Panc1 (cell line): Measurements from ENCODE around the gene FBXO22. TPM values are rescaled to one million over a fixed set of nuclear protein-coding genes. Genes with fewer than 3 reads are reported as not detected.
"Not testable (repeated sequence)": the region's sequence is repeated elsewhere in the genome, so short reads cannot be mapped to it uniquely, and the experiment has no call there.

Experiments used
- ATAC-seq: fragments of 200-7000 bp; cut with Tn5 transposase; 2 replicates; pipeline ENCODE4 v1.9.1; 2020; ENCODE audit warnings: mild to moderate bottlenecking, moderate library complexity
- BruUV-seq: library from RNA; stranded (reverse); fragments of 400-500 nt; replicated peaks from 2 replicates; lab custom pipeline; 2021; lab: Mats Ljungman, UMichigan
- CTCF ChIA-PET: fragments of 300-600 bp; sonication (Branson Sonifier 250); formaldehyde crosslinking; loops from one replicate; lab custom pipeline; 2022; ENCODE audit warnings: antibody characterized with exemption; lab: Charles Lee
- POLR2A ChIA-PET: fragments of 300-600 bp; sonication (Branson Sonifier 250); formaldehyde crosslinking; loops from one replicate; lab custom pipeline; 2022; ENCODE audit warnings: antibody characterized with exemption; lab: Charles Lee
- DNase-seq: peaks from one replicate; pipeline ENCODE4 v3.0.0-alpha.2; 2010; ENCODE audit warnings: low read depth, low spot score
- H3K27ac ChIP-seq: 2 replicates; pipeline ENCODE4 v1.5.1; 2011; ENCODE audit warnings: mild to moderate bottlenecking, low read length, inconsistent platforms
- H3K27me3 ChIP-seq: fragments of 200-500 bp; sonication (Bioruptor generic); 2 replicates; pipeline ENCODE4 v1.6.0; 2014; ENCODE audit warnings: low read length, inconsistent platforms; ENCODE audit not compliant: control insufficient read depth, insufficient read depth
- H3K36me3 ChIP-seq: fragments of 200-500 bp; sonication (Bioruptor generic); 2 replicates; pipeline ENCODE4 v1.5.1; 2014; ENCODE audit warnings: inconsistent platforms, mild to moderate bottlenecking, low read length, moderate library complexity; ENCODE audit not compliant: control insufficient read depth, insufficient read depth
- H3K4me1 ChIP-seq: 2 replicates; pipeline ENCODE4 v1.5.1; 2011; ENCODE audit warnings: inconsistent platforms, mild to moderate bottlenecking, low read length, moderate library complexity; ENCODE audit not compliant: control insufficient read depth, insufficient read depth
- H3K4me3 ChIP-seq, 2 experiments: 2 replicates each; pipeline ENCODE4 v1.5.1; 2011 to 2012; ENCODE audit warnings: low read depth in 2 of 2, low read length in 2 of 2, mild to moderate bottlenecking in 2 of 2, inconsistent platforms in 1 of 2, moderate library complexity in 1 of 2
- H3K9me3 ChIP-seq: fragments of 200-500 bp; sonication (Bioruptor generic); 2 replicates; pipeline ENCODE4 v1.5.1; 2014; ENCODE audit warnings: low read depth, mild to moderate bottlenecking, inconsistent platforms, low read length, moderate library complexity; ENCODE audit not compliant: control insufficient read depth, insufficient read depth
- POLR2AphosphoS5 ChIP-seq: IDR thresholded peaks from 2 replicates; pipeline ENCODE4 v1.6.1; 2012; ENCODE audit warnings: mild to moderate bottlenecking, low read depth, low read length, moderate library complexity
- SIN3A ChIP-seq: IDR thresholded peaks from 2 replicates; pipeline ENCODE4 v1.6.1; 2012; ENCODE audit warnings: low read depth, mild to moderate bottlenecking, low read length, moderate library complexity, borderline replicate concordance; ENCODE audit not compliant: insufficient read depth
- TCF7L2 ChIP-seq: IDR thresholded peaks from 2 replicates; pipeline ENCODE4 v1.6.1; 2011; ENCODE audit warnings: mild to moderate bottlenecking, low read depth, low read length, inconsistent platforms
- in situ Hi-C: cut with HindIII; loops from 2 replicates; pipeline ENCODE4 v1.10.0; 2016; ENCODE audit warnings: low sequenced_read_pairs, low pct_unique_long_range_greater_than_20kb
- intact Hi-C: fragments of 100-400 bp; cut with micrococcal nuclease; formaldehyde crosslinking; loops from one replicate; pipeline ENCODE4 v1.10.0; 2022; ENCODE audit not compliant: unreplicated experiment
- total RNA-seq: library from RNA; stranded (reverse); gene quantifications from one replicate; pipeline ENCODE4 v1.2.1, GENCODE V29; 2021; ENCODE audit not compliant: unreplicated experiment
- TF ChIP-seq, protein P1 (sequence below), 2 experiments: IDR thresholded peaks; 2 replicates each; pipeline ENCODE4 v1.6.1; 2011 to 2012; ENCODE audit warnings: low read depth in 2 of 2, control low read depth in 1 of 2, low read length in 1 of 2, mild to moderate bottlenecking in 1 of 2, moderate library complexity in 1 of 2; ENCODE audit not compliant: insufficient read depth in 1 of 2
- TF ChIP-seq, protein P2 (sequence below): fragments of 450-650 bp; IDR thresholded peaks from 2 replicates; pipeline ENCODE4 v1.5.1; 2017; ENCODE audit warnings: mild to moderate bottlenecking

The FBXO22 gene
- total RNA-seq, 1 experiment from 2014 or later = 65.9 TPM

DNA sequence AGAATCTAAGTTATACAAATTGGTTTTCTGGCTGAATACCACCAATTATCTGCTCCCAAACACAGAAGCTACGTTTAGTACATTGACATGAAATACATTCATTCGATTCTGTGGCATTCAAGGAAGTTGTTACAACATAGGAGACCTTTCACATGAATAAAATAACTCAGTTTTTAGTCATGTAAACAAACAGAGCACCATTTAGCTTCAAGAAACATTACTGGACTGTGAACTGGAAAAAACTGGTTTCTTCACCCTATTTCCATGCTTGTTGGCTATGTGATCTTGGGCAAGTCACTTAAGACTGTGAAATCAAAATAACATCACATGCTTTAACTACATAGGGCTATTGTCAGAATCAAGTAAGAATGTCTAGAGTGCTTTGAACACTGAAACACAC, 62.4 kb downstream of the FBXO22 start:
- H3K4me3 ChIP-seq = no peak overlapping the region
- no peak overlapping the region for H3K27ac ChIP-seq
- H3K9me3 ChIP-seq = 0 out of 2 replicates have a peak, but pooled peaks cover 3% of the 10 kb centered on the region
- ChIA-PET CTCF (no interaction called here), POLR2A (no interaction called here)
- ATAC-seq (no peak), DNase-seq (no peak)
- BruUV-seq = no TSS peak
- TF ChIP-seq POLR2AphosphoS5 (no peak), SIN3A (no peak), TCF7L2 (no peak)
- TF ChIP-seq, protein P1, sequence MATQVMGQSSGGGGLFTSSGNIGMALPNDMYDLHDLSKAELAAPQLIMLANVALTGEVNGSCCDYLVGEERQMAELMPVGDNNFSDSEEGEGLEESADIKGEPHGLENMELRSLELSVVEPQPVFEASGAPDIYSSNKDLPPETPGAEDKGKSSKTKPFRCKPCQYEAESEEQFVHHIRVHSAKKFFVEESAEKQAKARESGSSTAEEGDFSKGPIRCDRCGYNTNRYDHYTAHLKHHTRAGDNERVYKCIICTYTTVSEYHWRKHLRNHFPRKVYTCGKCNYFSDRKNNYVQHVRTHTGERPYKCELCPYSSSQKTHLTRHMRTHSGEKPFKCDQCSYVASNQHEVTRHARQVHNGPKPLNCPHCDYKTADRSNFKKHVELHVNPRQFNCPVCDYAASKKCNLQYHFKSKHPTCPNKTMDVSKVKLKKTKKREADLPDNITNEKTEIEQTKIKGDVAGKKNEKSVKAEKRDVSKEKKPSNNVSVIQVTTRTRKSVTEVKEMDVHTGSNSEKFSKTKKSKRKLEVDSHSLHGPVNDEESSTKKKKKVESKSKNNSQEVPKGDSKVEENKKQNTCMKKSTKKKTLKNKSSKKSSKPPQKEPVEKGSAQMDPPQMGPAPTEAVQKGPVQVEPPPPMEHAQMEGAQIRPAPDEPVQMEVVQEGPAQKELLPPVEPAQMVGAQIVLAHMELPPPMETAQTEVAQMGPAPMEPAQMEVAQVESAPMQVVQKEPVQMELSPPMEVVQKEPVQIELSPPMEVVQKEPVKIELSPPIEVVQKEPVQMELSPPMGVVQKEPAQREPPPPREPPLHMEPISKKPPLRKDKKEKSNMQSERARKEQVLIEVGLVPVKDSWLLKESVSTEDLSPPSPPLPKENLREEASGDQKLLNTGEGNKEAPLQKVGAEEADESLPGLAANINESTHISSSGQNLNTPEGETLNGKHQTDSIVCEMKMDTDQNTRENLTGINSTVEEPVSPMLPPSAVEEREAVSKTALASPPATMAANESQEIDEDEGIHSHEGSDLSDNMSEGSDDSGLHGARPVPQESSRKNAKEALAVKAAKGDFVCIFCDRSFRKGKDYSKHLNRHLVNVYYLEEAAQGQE (IDR thresholded peaks at IDR 0.05; ENCODE audit: insufficient read depth in 1 of 2, low read depth in 2 of 2, low read length in 1 of 2) = no peak
- TF ChIP-seq, protein P2, sequence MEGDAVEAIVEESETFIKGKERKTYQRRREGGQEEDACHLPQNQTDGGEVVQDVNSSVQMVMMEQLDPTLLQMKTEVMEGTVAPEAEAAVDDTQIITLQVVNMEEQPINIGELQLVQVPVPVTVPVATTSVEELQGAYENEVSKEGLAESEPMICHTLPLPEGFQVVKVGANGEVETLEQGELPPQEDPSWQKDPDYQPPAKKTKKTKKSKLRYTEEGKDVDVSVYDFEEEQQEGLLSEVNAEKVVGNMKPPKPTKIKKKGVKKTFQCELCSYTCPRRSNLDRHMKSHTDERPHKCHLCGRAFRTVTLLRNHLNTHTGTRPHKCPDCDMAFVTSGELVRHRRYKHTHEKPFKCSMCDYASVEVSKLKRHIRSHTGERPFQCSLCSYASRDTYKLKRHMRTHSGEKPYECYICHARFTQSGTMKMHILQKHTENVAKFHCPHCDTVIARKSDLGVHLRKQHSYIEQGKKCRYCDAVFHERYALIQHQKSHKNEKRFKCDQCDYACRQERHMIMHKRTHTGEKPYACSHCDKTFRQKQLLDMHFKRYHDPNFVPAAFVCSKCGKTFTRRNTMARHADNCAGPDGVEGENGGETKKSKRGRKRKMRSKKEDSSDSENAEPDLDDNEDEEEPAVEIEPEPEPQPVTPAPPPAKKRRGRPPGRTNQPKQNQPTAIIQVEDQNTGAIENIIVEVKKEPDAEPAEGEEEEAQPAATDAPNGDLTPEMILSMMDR = no peak
- intact Hi-C loops = no loop called here
- H3K36me3 ChIP-seq = no peaks in the 10 kb centered on the region
- peaks cover 7% of the 10 kb centered on the region; the same call in 1 of the 2 replicates for H3K4me1 ChIP-seq
- in situ Hi-C loops = no loop called here
- no peaks in the 10 kb centered on the region; the same call in 1 of the 2 replicates for H3K27me3 ChIP-seq

DNA sequence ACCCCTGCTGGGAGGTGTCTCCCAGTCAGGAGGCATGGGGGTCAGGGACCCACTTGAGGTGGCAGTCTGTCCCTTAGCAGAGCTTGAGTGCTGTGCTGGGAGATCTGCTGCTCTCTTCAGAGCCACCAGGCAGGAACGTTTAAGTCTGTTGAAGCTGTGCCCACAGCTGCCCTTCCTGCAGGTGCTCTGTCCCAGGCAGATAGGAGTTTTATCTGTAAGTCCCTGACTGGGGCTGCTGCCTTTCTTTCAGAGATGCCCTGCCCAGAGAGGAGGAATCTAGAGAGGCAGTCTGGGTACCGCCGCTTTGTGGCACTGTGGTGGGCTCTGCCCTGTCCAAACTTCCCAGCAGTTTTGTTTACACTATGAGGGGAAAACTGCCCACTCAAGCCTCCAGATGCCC, 73.1 kb downstream of the FBXO22 start:
- in situ Hi-C loops, DNase-seq, H3K9me3 ChIP-seq, CTCF ChIA-PET, BruUV-seq, intact Hi-C loops, ATAC-seq, H3K4me3 ChIP-seq, H3K36me3 ChIP-seq, POLR2A ChIA-PET, H3K4me1 ChIP-seq, H3K27ac ChIP-seq: not testable (repeated sequence)
- H3K27me3 ChIP-seq = peaks cover 13% of the 10 kb centered on the region

DNA sequence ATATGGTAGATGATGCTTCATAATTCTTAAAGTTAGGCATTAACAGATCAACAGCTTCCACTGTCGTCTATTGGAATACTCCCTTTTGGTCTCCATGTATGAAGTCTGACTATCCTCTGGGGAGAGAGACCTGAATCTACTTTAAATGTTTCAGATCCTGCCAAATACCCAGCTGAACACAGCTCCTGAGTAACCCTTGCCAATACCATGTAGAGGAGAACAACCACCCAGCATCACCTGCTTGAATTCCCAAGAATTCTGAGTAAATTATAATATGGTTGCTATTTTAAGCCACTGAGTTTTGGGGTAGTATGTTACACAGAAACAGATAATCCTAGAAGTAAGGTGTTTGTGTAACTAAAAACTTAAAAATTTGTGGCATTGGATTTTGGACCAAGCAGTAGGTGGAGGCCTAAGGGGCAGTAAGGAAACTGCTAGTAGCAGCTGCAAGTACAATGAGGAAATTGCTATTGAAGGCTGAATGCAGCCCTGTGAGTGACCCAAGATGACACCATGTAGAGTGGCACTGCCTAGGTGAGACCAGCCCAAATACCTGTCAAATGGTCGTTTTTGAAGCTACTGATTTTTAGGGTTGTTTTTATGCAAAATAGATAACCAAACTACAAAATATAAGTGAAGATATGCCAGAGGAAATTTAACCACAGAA, 77.6 kb downstream of the FBXO22 start:
- ATAC-seq (no peak), DNase-seq (no peak)
- Histone ChIP-seq H3K36me3 (no peaks in the 10 kb centered on the region), H3K9me3 (no peaks in the 10 kb centered on the region), H3K27ac (no peak overlapping the region), H3K27me3 (peaks cover 17% of the 10 kb centered on the region), H3K4me3 (no peak overlapping the region), H3K4me1 (no peaks in the 10 kb centered on the region)
- POLR2A ChIA-PET = no interaction called here
- intact Hi-C loops (no loop called here), in situ Hi-C loops (no loop called here)
- CTCF ChIA-PET = interaction anchor here (0.6 kb wide), 1 partner anchor 67 kb away, joined by 4 read pairs; no protein-coding TSS in a partner anchor
- no TSS peak for BruUV-seq
- TF ChIP-seq SIN3A (no peak), TCF7L2 (no peak), POLR2AphosphoS5 (no peak)
- TF ChIP-seq, protein P2 = no peak
- TF ChIP-seq, protein P1 (IDR thresholded peaks at IDR 0.05; ENCODE audit: insufficient read depth in 1 of 2, low read depth in 2 of 2, low read length in 1 of 2) = no peak
